ENCODE measurements around the gene LRRC61.

DNA sequence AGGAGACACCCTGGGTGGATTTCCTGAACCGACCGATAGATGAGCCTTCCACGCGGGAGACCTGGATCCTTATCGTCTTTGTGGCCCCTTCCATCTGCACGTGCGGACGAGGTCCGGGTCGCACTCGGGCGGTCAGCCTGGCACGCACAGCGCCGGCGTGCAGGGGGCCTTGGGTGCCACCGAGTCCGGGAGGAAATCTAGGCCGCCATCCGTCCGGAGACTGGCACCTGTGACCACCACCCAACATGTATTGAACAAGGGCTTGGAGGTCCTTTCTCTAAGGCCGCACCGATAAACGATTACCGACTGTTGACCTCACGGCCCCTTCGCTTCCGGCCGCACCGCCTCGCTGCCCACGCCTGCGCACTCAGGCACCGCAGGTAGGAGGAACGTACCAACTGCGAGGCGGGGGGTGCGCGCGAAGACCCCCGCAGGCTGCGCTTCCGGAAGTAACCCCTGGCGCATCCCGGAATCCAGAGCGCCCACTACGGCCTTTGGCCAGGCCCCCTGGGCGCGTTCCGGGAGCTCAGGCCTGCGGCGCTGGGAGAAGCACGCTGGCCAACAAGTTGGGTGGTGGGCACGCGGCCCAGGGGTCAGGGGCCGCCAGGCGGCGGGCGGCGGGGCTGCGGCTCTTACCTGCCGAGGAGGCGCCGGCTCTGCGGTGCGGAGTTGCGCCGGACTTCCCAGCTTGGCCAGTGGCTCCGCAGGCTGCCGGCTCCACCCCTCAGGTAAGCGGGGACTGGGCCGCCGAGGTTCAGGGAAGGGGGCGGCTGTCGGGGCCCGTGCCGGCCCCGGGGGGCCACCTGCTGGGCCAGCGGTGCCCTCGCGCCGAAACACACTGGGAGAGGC lies at the start of gene LRRC61, which contains the start of gene ACTR3C:
- TF ChIP-seq CTCF (IDR thresholded peaks at IDR 0.05), result no peak
- TF ChIP-seq POLR2A (IDR thresholded peaks at IDR 0.05), result no peak
